B cell (primary cell): ENCODE measurements around the gene GUCA1A. TPM values are rescaled to one million over a fixed set of nuclear protein-coding genes. Genes with fewer than 3 reads are reported as not detected.
"Not testable (repeated sequence)": the region's sequence is repeated elsewhere in the genome, so short reads cannot be mapped to it uniquely, and the experiment has no call there.

Source experiments
- ATAC-seq: fragments of 200-7000 bp; cut with Tn5 transposase; one replicate; pipeline ENCODE4 v1.10.0; 2021; ENCODE audit warnings: low read depth, mild to moderate bottlenecking, moderate number of reproducible peaks, moderate library complexity
- CTCF ChIA-PET: fragments of 350-600 bp; sonication (Branson Sonifier 250); formaldehyde crosslinking; loops from one replicate; lab custom pipeline; 2021; ENCODE audit warnings: antibody characterized with exemption, inconsistent platforms; lab: Charles Lee
- POLR2A ChIA-PET: fragments of 350-600 bp; sonication (Branson Sonifier 250); formaldehyde crosslinking; loops from one replicate; lab custom pipeline; 2021; ENCODE audit warnings: antibody characterized with exemption; lab: Charles Lee
- DNase-seq: peaks from one replicate; pipeline ENCODE4 v3.0.0; 2013
- H2AFZ ChIP-seq: 2 replicates; pipeline ENCODE4 v1.6.1; 2012; ENCODE audit warnings: mild to moderate bottlenecking, low read depth, low read length; ENCODE audit not compliant: insufficient read depth, poor library complexity, severe bottlenecking
- H3K27ac ChIP-seq, 2 donors: 1 replicate in 1 of 2; 2 replicates in 1 of 2; pipeline ENCODE4 v1.5.1; 2012 to 2013; ENCODE audit warnings: low read length in 2 of 2, mild to moderate bottlenecking in 2 of 2, moderate library complexity in 1 of 2
- H3K27me3 ChIP-seq, 4 experiments: fragments of 200-600 bp in 1 of 4; sonication (generic) in 1 of 4; replicated peaks in 1 of 4; 1 replicate in 2 of 4; 2 replicates in 2 of 4; pipeline versions ENCODE4 v1.6.1 to v1.7.0; 2013 to 2016; ENCODE audit warnings: low read length in 3 of 4, mild to moderate bottlenecking in 2 of 4, mixed read lengths in 1 of 4, moderate library complexity in 1 of 4; ENCODE audit not compliant: insufficient read depth in 4 of 4, control insufficient read depth in 3 of 4; ENCODE audit errors: control extremely low read depth in 1 of 4
- H3K36me3 ChIP-seq, 2 experiments: replicated peaks in 1 of 2; 1 replicate in 1 of 2; 2 replicates in 1 of 2; pipeline versions ENCODE4 v1.6.1 to v1.7.1; 2013; ENCODE audit warnings: low read length in 1 of 2; ENCODE audit not compliant: insufficient read depth in 2 of 2, control insufficient read depth in 1 of 2; ENCODE audit errors: control extremely low read depth in 1 of 2, extremely low read depth in 1 of 2
- H3K4me1 ChIP-seq, 2 donors: fragments of 200-600 bp in 1 of 2; sonication (generic) in 1 of 2; 1 replicate in 1 of 2; 2 replicates in 1 of 2; pipeline versions ENCODE4 v1.5.1 to v1.6.1; 2013 to 2017; ENCODE audit warnings: low read length in 2 of 2; ENCODE audit not compliant: control insufficient read depth in 2 of 2, insufficient read depth in 2 of 2
- H3K4me2 ChIP-seq: replicated peaks from 2 replicates; pipeline ENCODE3; 2012; ENCODE audit warnings: mild to moderate bottlenecking, low read depth, low read length; ENCODE audit not compliant: poor library complexity, severe bottlenecking
- H3K4me3 ChIP-seq, 5 experiments: fragments of 200-600 bp in 1 of 5; sonication (generic) in 1 of 5; 1 replicate in 3 of 5; 2 replicates in 2 of 5; pipeline versions ENCODE4 v1.5.1 to v1.7.0; 2011 to 2016; ENCODE audit warnings: low read length in 4 of 5, mild to moderate bottlenecking in 4 of 5, low read depth in 2 of 5, control low read depth in 1 of 5, moderate library complexity in 1 of 5; ENCODE audit not compliant: insufficient read depth in 1 of 5; ENCODE audit errors: control extremely low read depth in 1 of 5, extremely low read depth in 1 of 5
- H3K79me2 ChIP-seq: fragments of 200-600 bp; sonication (generic); one replicate; pipeline ENCODE4 v1.6.0; 2016; ENCODE audit warnings: low read length; ENCODE audit not compliant: control insufficient read depth, insufficient read depth
- H3K9ac ChIP-seq: fragments of 200-600 bp; sonication (generic); 2 replicates; pipeline ENCODE4 v1.6.1; 2017; ENCODE audit warnings: mild to moderate bottlenecking, low read length, moderate library complexity
- H3K9me3 ChIP-seq, 3 donors: one replicate each; pipeline versions ENCODE4 v1.6.1 to v1.7.1; 2013; ENCODE audit warnings: low read length in 2 of 3; ENCODE audit not compliant: control insufficient read depth in 2 of 3, insufficient read depth in 1 of 3; ENCODE audit errors: control extremely low read depth in 1 of 3
- H4K20me1 ChIP-seq: 2 replicates; pipeline ENCODE4 v1.6.0; 2012; ENCODE audit warnings: mild to moderate bottlenecking, low read length; ENCODE audit not compliant: insufficient read depth, control insufficient read depth, poor library complexity, severe bottlenecking
- H3K27ac Mint-ChIP-seq: one replicate; pipeline ENCODE4 v1.8.0; 2021; ENCODE audit warnings: mixed read lengths
- H3K27me3 Mint-ChIP-seq: one replicate; pipeline ENCODE4 v1.8.0; 2021; ENCODE audit warnings: mixed read lengths
- H3K4me1 Mint-ChIP-seq: one replicate; pipeline ENCODE4 v1.8.0; 2021; ENCODE audit warnings: mixed read lengths
- H3K4me3 Mint-ChIP-seq: one replicate; pipeline ENCODE4 v1.8.0; 2021; ENCODE audit warnings: mixed read lengths
- H3K9me3 Mint-ChIP-seq: one replicate; pipeline ENCODE4 v1.8.0; 2022; ENCODE audit warnings: mixed read lengths; ENCODE audit not compliant: insufficient read depth
- CTCF ChIP-seq: fragments of 200-600 bp; IDR thresholded peaks from one replicate; pipeline ENCODE4 v1.8.0; 2022; ENCODE audit warnings: antibody characterized with exemption, mild to moderate bottlenecking
- EZH2 ChIP-seq: IDR thresholded peaks from 2 replicates; pipeline ENCODE4 v1.6.1; 2012; ENCODE audit warnings: borderline replicate concordance, low read depth, mild to moderate bottlenecking, moderate library complexity, low read length; ENCODE audit not compliant: insufficient read depth, poor library complexity, severe bottlenecking
- WGBS: methylation state at CpG from one replicate; pipeline ENCODE4 v1.1.5; 2013; ENCODE audit warnings: missing lambda C conversion rate; ENCODE audit not compliant: insufficient coverage; 5-methylcytosine and 5-hydroxymethylcytosine counted together
- intact Hi-C: fragments of 100-400 bp; cut with micrococcal nuclease; formaldehyde crosslinking; loops from one replicate; pipeline ENCODE4 v1.10.0; 2022
- polyA plus RNA-seq: library from polyadenylated mRNA; depleted of rRNA; stranded (reverse); fragments of >200 nt; gene quantifications from 2 replicates; pipeline ENCODE4 v1.2.3, GENCODE V29; 2012
- total RNA-seq, 2 donors: library from RNA; stranded (reverse); fragments of 120-200 nt in 1 of 2; gene quantifications; 1 replicate in 1 of 2; 2 replicates in 1 of 2; pipeline versions ENCODE4 v1.2.3 to v1.2.4, GENCODE V29; 2013 to 2022

GUCA1A gene
- total and polyA plus RNA-seq, 2 donors (not counting 1 experiment from before 2014, with no cell fraction given) = not detected

GRCh38 chr6:42203183-42203582 is 30.0 kb downstream of the GUCA1A start:
- Histone ChIP-seq H2AFZ (no peak overlapping the region), H3K9ac (no peak overlapping the region), H4K20me1 (no peaks in the 10 kb centered on the region), H3K36me3 (peaks cover 4 to 35% of the 10 kb centered on the region in 2 experiments), H3K9me3 (no peaks in the 10 kb centered on the region), H3K4me2 (no peak overlapping the region), H3K27ac (no peak overlapping the region), H3K4me3 (no peak overlapping the region), H3K27me3 (no peaks in the 10 kb centered on the region), H3K4me1 (no peaks in the 10 kb centered on the region), H3K79me2 (no peaks in the 10 kb centered on the region)
- no peak for TF ChIP-seq CTCF
- no peak for TF ChIP-seq EZH2
- no peak overlapping the region for H3K4me3 Mint-ChIP-seq
- CTCF ChIA-PET = interaction anchor here (0.8 to 1.1 kb wide), 2 partner anchors 11 to 24 kb away, joined by 3 to 5 read pairs; no protein-coding TSS in a partner anchor
- H3K9me3 Mint-ChIP-seq = no peaks in the 10 kb centered on the region
- ATAC-seq = no peak
- DNase-seq = no peak
- 100% methylated on average over 1 of the region's 3 CpGs for WGBS
- no peak overlapping the region for H3K27ac Mint-ChIP-seq
- no peaks in the 10 kb centered on the region for H3K4me1 Mint-ChIP-seq
- intact Hi-C loops = no loop called here
- H3K27me3 Mint-ChIP-seq = no peaks in the 10 kb centered on the region
- POLR2A ChIA-PET = no interaction called here

- H3K4me3 Mint-ChIP-seq = no peak overlapping the region
- H3K27me3 Mint-ChIP-seq = no peaks in the 10 kb centered on the region
- intact Hi-C loops = no loop called here
- Histone ChIP-seq H3K4me2 (no peak overlapping the region), H3K4me3 (no peak overlapping the region), H2AFZ (no peak overlapping the region), H3K36me3 (peaks cover 7 to 51% of the 10 kb centered on the region in 2 experiments), H4K20me1 (no peaks in the 10 kb centered on the region), H3K27ac (no peak overlapping the region), H3K79me2 (no peaks in the 10 kb centered on the region), H3K9ac (no peak overlapping the region), H3K27me3 (no peaks in the 10 kb centered on the region), H3K4me1 (no peaks in the 10 kb centered on the region), H3K9me3 (no peaks in the 10 kb centered on the region)
- TF ChIP-seq CTCF = no peak
- no peak for TF ChIP-seq EZH2
- CTCF ChIA-PET = no interaction called here
- H3K4me1 Mint-ChIP-seq = no peaks in the 10 kb centered on the region
- WGBS = 100% methylated on average over 1 of the region's 4 CpGs
- no peak overlapping the region for H3K27ac Mint-ChIP-seq
- no peaks in the 10 kb centered on the region for H3K9me3 Mint-ChIP-seq
- ATAC-seq (no peak), DNase-seq (no peak)
- POLR2A ChIA-PET = no interaction called here
These were observed 31.7 kb downstream of the GUCA1A start for GRCh38 chr6:42204768-42205282.

GRCh38 chr6:42207559-42207958 is 34.4 kb downstream of the GUCA1A start:
- H3K27ac ChIP-seq, H3K9ac ChIP-seq, ATAC-seq, H3K27me3 Mint-ChIP-seq, H3K27me3 ChIP-seq, H3K27ac Mint-ChIP-seq, H3K4me3 ChIP-seq, H3K4me2 ChIP-seq, H3K4me1 Mint-ChIP-seq, POLR2A ChIA-PET, H4K20me1 ChIP-seq, H3K79me2 ChIP-seq, H2AFZ ChIP-seq, H3K4me1 ChIP-seq, H3K9me3 ChIP-seq, H3K9me3 Mint-ChIP-seq, DNase-seq, intact Hi-C loops, H3K4me3 Mint-ChIP-seq: not testable (repeated sequence)
- CTCF ChIA-PET = interaction anchor here (0.7 kb wide), 1 partner anchor 10 kb away, joined by 3 read pairs; no protein-coding TSS in a partner anchor
- peaks cover 11 to 67% of the 10 kb centered on the region in 2 experiments for H3K36me3 ChIP-seq
- no CpG with 5 or more reads among the region's 2 CpGs for WGBS
